ENCODE measurements around the gene NUAK1. TPM values are rescaled to one million over a fixed set of nuclear protein-coding genes. Genes with fewer than 3 reads are reported as not detected.

NUAK1 gene
- total RNA-seq, 1 experiment from 2014 or later = 50.3 TPM

DNA sequence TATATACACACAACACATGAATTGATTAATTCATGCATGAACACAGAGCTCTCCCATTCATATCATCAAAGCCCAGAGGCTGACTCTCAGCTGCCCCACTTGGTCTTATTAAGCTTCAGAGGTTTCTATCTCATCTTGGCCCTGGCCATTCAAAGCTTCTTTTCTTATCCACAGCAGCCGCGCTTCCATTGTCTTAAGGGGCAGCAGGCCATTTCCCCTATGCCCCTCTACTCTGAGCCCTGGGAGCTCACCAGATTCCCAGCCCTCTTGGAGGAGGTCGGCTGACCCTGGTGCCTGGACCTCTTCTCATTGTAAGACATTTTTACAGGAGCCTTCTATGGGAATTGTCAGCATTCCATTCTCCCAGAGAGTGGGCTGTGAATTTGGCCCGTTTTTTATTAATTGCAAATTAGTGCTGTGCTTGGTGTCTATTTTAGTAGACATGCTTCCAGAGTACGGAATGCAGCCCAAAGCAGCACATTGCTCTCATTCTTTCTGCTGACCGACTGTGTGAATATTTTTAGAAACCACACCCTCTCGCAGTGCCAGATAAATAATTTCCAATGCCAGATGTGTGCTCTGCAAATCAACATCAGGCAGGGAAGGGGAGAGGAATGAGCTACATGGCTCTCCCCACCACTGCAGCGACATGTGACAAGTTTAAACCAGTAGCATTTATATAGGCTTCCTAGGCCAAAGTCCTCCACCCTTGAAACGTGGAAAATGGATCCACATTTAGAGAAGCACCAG is 58.5 kb downstream of the NUAK1 start:
- Histone ChIP-seq H3K4me3 (ENCODE audit: low read depth in 2 of 2, low read length in 2 of 2) (no peak overlapping the region), H3K4me1 (ENCODE audit: control insufficient read depth, insufficient read depth, low read length) (peaks cover 63% of the 10 kb centered on the region), H3K36me3 (ENCODE audit: control insufficient read depth, insufficient read depth, low read length) (peaks cover 2% of the 10 kb centered on the region; the same call in 1 of the 2 replicates), H3K27me3 (ENCODE audit: control insufficient read depth, insufficient read depth, low read length) (no peaks in the 10 kb centered on the region), H3K9me3 (ENCODE audit: control insufficient read depth, insufficient read depth, low read depth, low read length) (no peaks in the 10 kb centered on the region), H3K27ac (ENCODE audit: low read length) (peak overlapping the region; percentile 52)
- intact Hi-C loops (cut with micrococcal nuclease; ENCODE audit: unreplicated experiment) (loop anchor here (5.0 kb wide), 1 partner anchor 167 kb away; the partner anchor contains the start of gene CKAP4), in situ Hi-C loops (cut with HindIII; ENCODE audit: low pct_unique_long_range_greater_than_20kb, low sequenced_read_pairs) (no loop called here)
- no TSS peak for BruUV-seq (replicated peaks)
- DNase-seq (ENCODE audit: low read depth, low spot score) (no peak), ATAC-seq (no peak)
- ChIA-PET POLR2A (no interaction called here), CTCF (no interaction called here)
- no peak for TF ChIP-seq SIN3A (IDR thresholded peaks at IDR 0.05; ENCODE audit: borderline replicate concordance, insufficient read depth, low read depth, low read length)
- TF ChIP-seq, protein P1, sequence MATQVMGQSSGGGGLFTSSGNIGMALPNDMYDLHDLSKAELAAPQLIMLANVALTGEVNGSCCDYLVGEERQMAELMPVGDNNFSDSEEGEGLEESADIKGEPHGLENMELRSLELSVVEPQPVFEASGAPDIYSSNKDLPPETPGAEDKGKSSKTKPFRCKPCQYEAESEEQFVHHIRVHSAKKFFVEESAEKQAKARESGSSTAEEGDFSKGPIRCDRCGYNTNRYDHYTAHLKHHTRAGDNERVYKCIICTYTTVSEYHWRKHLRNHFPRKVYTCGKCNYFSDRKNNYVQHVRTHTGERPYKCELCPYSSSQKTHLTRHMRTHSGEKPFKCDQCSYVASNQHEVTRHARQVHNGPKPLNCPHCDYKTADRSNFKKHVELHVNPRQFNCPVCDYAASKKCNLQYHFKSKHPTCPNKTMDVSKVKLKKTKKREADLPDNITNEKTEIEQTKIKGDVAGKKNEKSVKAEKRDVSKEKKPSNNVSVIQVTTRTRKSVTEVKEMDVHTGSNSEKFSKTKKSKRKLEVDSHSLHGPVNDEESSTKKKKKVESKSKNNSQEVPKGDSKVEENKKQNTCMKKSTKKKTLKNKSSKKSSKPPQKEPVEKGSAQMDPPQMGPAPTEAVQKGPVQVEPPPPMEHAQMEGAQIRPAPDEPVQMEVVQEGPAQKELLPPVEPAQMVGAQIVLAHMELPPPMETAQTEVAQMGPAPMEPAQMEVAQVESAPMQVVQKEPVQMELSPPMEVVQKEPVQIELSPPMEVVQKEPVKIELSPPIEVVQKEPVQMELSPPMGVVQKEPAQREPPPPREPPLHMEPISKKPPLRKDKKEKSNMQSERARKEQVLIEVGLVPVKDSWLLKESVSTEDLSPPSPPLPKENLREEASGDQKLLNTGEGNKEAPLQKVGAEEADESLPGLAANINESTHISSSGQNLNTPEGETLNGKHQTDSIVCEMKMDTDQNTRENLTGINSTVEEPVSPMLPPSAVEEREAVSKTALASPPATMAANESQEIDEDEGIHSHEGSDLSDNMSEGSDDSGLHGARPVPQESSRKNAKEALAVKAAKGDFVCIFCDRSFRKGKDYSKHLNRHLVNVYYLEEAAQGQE (IDR thresholded peaks at IDR 0.05; ENCODE audit: insufficient read depth in 1 of 2, low read depth in 2 of 2, low read length in 1 of 2) = no peak
- no peak for TF ChIP-seq POLR2AphosphoS5 (IDR thresholded peaks at IDR 0.05; ENCODE audit: low read depth, low read length)
- TF ChIP-seq TCF7L2 (IDR thresholded peaks at IDR 0.05; ENCODE audit: low read depth, low read length) = no peak
- TF ChIP-seq, protein P2, sequence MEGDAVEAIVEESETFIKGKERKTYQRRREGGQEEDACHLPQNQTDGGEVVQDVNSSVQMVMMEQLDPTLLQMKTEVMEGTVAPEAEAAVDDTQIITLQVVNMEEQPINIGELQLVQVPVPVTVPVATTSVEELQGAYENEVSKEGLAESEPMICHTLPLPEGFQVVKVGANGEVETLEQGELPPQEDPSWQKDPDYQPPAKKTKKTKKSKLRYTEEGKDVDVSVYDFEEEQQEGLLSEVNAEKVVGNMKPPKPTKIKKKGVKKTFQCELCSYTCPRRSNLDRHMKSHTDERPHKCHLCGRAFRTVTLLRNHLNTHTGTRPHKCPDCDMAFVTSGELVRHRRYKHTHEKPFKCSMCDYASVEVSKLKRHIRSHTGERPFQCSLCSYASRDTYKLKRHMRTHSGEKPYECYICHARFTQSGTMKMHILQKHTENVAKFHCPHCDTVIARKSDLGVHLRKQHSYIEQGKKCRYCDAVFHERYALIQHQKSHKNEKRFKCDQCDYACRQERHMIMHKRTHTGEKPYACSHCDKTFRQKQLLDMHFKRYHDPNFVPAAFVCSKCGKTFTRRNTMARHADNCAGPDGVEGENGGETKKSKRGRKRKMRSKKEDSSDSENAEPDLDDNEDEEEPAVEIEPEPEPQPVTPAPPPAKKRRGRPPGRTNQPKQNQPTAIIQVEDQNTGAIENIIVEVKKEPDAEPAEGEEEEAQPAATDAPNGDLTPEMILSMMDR (IDR thresholded peaks at IDR 0.05) = no peak

DNA sequence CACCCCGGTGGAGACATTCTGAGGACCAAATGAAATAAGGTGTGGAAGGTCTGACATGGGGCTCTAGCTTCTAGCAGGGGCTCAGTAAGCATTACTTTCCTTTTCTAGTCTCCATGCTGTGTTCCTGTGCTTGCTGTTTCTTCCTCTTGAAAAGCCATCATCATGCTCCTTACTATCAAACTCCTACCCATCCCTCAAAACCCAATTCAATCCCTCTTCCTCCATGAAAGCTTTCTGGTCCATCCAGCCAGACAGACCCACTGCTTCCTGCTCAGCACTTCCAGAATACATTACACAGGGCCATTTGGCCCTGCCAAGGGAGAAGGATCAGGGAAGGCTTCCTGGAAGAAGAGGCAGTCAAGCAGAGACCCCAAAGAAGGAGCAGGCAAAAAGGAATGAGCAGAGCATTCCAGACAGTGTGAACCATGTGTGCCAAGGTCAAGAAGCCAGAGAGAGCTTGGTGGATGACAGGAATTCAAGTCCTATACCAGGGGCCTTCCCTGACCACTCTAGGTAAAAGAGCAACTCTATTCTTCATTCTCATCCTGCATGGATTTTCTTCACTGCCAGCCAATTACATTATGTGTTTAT is 59.5 kb downstream of the NUAK1 start:
- Histone ChIP-seq H3K36me3 (ENCODE audit: control insufficient read depth, insufficient read depth, low read length) (peaks cover 2% of the 10 kb centered on the region; the same call in 1 of the 2 replicates), H3K27ac (ENCODE audit: low read length) (peak overlapping the region; percentile 58; the same call in 1 of the 2 replicates), H3K27me3 (ENCODE audit: control insufficient read depth, insufficient read depth, low read length) (no peaks in the 10 kb centered on the region), H3K4me3 (ENCODE audit: low read depth in 2 of 2, low read length in 2 of 2) (no peak overlapping the region), H3K4me1 (ENCODE audit: control insufficient read depth, insufficient read depth, low read length) (peaks cover 62% of the 10 kb centered on the region), H3K9me3 (ENCODE audit: control insufficient read depth, insufficient read depth, low read depth, low read length) (no peaks in the 10 kb centered on the region)
- CTCF ChIA-PET = no interaction called here
- POLR2A ChIA-PET = no interaction called here
- no TSS peak for BruUV-seq (replicated peaks)
- DNase-seq (ENCODE audit: low read depth, low spot score) (no peak), ATAC-seq (no peak; the same call in 1 of the 2 replicates)
- in situ Hi-C loops (cut with HindIII; ENCODE audit: low pct_unique_long_range_greater_than_20kb, low sequenced_read_pairs) (no loop called here), intact Hi-C loops (cut with micrococcal nuclease; ENCODE audit: unreplicated experiment) (no loop called here)
- TF ChIP-seq POLR2AphosphoS5 (IDR thresholded peaks at IDR 0.05; ENCODE audit: low read depth, low read length) = no peak
- TF ChIP-seq SIN3A (IDR thresholded peaks at IDR 0.05; ENCODE audit: borderline replicate concordance, insufficient read depth, low read depth, low read length) = no peak
- TF ChIP-seq, protein P2 (IDR thresholded peaks at IDR 0.05) = no peak
- TF ChIP-seq TCF7L2 (IDR thresholded peaks at IDR 0.05; ENCODE audit: low read depth, low read length) = no peak
- TF ChIP-seq, protein P1 (IDR thresholded peaks at IDR 0.05; ENCODE audit: insufficient read depth in 1 of 2, low read depth in 2 of 2, low read length in 1 of 2) = no peak
